Measurements from ENCODE around the gene TRIM65. TPM values are rescaled to one million over a fixed set of nuclear protein-coding genes. Genes with fewer than 3 reads are reported as not detected.
A peak's percentile ranks its signal among the peaks of the same experiment; 100 is the strongest.
"Not testable (repeated sequence)": the region's sequence is repeated elsewhere in the genome, so short reads cannot be mapped to it uniquely, and the experiment has no call there.

TRIM65 gene
- total RNA-seq, 2 donors from 2014 or later: 27.4 to 35.3 TPM

DNA sequence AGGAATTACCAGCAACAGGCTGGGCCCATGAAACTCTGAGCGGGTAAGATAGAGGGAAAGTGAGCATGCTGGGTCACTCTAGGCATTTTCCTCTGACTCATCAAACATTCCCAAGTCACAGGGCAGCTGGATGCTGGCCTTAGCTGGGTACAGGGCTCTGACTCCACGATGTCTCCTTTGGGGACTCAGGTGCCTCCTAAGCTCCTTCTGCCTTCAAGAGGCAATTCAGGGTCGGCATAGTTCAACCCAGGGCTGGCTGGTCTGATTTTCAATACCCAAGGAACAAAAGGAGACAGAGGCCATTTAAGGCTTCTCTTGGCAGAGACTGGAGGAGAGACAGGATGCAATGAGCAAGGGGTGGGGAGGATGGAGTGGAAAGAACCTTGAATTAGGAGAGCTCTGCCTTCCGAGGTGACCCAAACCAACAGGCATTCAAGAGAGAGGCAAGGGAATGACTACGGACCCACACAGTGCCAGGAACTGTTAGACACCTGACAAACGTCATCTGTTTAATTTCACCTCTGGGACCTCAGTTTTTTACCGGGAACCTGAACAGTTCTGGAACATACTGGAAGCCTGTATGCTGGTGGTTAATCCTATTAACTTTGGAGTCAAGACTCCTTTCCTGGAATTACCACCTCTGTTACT is 42.5 kb downstream of the TRIM65 start:
- peak; percentile 77 for DNase-seq
- Histone ChIP-seq H3K4me3 (ENCODE audit: low read length) (peak overlapping the region; percentile 88), H3K36me3 (ENCODE audit: control insufficient read depth, insufficient read depth, low read length) (peaks cover 18% of the 10 kb centered on the region), H3K27me3 (ENCODE audit: control insufficient read depth, insufficient read depth, low read length, poor library complexity, severe bottlenecking) (no peaks in the 10 kb centered on the region), H3K27ac (ENCODE audit: low read depth, low read length) (no peak overlapping the region), H3K4me1 (ENCODE audit: control insufficient read depth, insufficient read depth, low read length) (no peaks in the 10 kb centered on the region), H3K9me3 (ENCODE audit: control insufficient read depth, low read length) (no peaks in the 10 kb centered on the region), H3K9ac (ENCODE audit: extremely low read depth, low read length, poor library complexity, severe bottlenecking) (peak overlapping the region; percentile 64)
- no peaks in the 10 kb centered on the region for H3K27me3 Mint-ChIP-seq (ENCODE audit: insufficient read depth)
- peaks cover 11% of the 10 kb centered on the region for H3K4me1 Mint-ChIP-seq
- no peaks in the 10 kb centered on the region for H3K9me3 Mint-ChIP-seq
- WGBS, 2 experiments (ENCODE audit: insufficient coverage in 1 of 2, insufficient read length in 1 of 2): 36 to 53% methylated on average over 6 to 7 of the region's 7 CpGs
- H3K4me3 Mint-ChIP-seq: no peak overlapping the region
- no peak overlapping the region for H3K27ac Mint-ChIP-seq
- H3K36me3 Mint-ChIP-seq (ENCODE audit: low read depth): peaks cover 19% of the 10 kb centered on the region
- TF ChIP-seq, protein P1, sequence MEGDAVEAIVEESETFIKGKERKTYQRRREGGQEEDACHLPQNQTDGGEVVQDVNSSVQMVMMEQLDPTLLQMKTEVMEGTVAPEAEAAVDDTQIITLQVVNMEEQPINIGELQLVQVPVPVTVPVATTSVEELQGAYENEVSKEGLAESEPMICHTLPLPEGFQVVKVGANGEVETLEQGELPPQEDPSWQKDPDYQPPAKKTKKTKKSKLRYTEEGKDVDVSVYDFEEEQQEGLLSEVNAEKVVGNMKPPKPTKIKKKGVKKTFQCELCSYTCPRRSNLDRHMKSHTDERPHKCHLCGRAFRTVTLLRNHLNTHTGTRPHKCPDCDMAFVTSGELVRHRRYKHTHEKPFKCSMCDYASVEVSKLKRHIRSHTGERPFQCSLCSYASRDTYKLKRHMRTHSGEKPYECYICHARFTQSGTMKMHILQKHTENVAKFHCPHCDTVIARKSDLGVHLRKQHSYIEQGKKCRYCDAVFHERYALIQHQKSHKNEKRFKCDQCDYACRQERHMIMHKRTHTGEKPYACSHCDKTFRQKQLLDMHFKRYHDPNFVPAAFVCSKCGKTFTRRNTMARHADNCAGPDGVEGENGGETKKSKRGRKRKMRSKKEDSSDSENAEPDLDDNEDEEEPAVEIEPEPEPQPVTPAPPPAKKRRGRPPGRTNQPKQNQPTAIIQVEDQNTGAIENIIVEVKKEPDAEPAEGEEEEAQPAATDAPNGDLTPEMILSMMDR (conservative IDR thresholded peaks at IDR 0.05): no peak

DNA sequence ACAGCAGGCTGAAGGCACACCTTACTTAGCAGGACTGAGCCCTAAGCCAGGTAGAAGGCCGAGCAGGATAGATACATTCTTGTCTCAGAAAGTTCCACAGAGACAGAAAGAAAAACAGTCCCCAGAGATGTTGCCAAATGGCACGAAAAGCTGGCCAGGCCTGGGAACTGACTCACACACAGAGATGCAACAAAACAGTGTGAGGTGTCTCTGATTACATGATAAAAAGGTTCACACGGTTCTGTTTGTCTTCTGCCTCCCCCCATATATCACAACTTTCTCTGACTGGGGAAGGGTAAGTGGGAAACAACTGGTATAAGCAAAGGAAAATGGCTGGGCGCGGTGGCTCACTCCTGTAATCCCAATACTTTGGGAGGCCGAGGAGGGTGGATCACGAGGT is 43.3 kb downstream of the TRIM65 start:
- H3K27me3 Mint-ChIP-seq (ENCODE audit: insufficient read depth): no peaks in the 10 kb centered on the region
- H3K4me1 ChIP-seq (ENCODE audit: control insufficient read depth, insufficient read depth, low read length): no peaks in the 10 kb centered on the region
- no peaks in the 10 kb centered on the region for H3K9me3 Mint-ChIP-seq
- TF ChIP-seq, protein P1 (conservative IDR thresholded peaks at IDR 0.05): no peak
- H3K36me3 ChIP-seq (ENCODE audit: control insufficient read depth, insufficient read depth, low read length): peaks cover 21% of the 10 kb centered on the region
- DNase-seq: peak; percentile 52
- H3K9ac ChIP-seq (ENCODE audit: extremely low read depth, low read length, poor library complexity, severe bottlenecking): no peak overlapping the region
- H3K4me3 Mint-ChIP-seq: no peak overlapping the region
- WGBS, 2 experiments (ENCODE audit: insufficient coverage in 1 of 2, insufficient read length in 1 of 2): 90 to 100% methylated on average over 3 to 6 of the region's 7 CpGs
- peaks cover 11% of the 10 kb centered on the region for H3K4me1 Mint-ChIP-seq
- H3K27ac ChIP-seq (ENCODE audit: low read depth, low read length): no peak overlapping the region
- no peak overlapping the region for H3K4me3 ChIP-seq (ENCODE audit: low read length)
- H3K27ac Mint-ChIP-seq: peak overlapping the region; percentile 58
- H3K9me3 ChIP-seq (ENCODE audit: control insufficient read depth, low read length): no peaks in the 10 kb centered on the region
- H3K36me3 Mint-ChIP-seq (ENCODE audit: low read depth): peaks cover 21% of the 10 kb centered on the region
- no peaks in the 10 kb centered on the region for H3K27me3 ChIP-seq (ENCODE audit: control insufficient read depth, insufficient read depth, low read length, poor library complexity, severe bottlenecking)

DNA sequence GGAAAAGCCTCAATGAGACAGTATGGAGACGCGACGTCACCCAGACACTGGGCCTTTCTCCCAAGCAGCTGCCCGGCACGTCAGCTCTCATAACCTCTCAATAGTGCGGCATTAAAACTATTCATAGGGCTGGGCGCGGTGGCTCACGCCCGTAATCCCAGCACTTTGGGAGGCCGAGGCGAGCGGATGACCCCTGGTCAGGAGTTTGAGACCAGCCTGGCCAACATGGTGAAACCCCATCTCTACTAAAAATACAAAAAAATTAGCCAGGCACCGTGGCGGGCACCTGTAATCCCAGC is 45.1 kb downstream of the TRIM65 start:
- H3K9me3 Mint-ChIP-seq; H3K27ac Mint-ChIP-seq; H3K27me3 ChIP-seq (ENCODE audit: control insufficient read depth, insufficient read depth, low read length, poor library complexity, severe bottlenecking); H3K4me3 ChIP-seq (ENCODE audit: low read length); H3K27ac ChIP-seq (ENCODE audit: low read depth, low read length); H3K4me1 ChIP-seq (ENCODE audit: control insufficient read depth, insufficient read depth, low read length); DNase-seq; H3K9me3 ChIP-seq (ENCODE audit: control insufficient read depth, low read length); H3K27me3 Mint-ChIP-seq (ENCODE audit: insufficient read depth); H3K4me3 Mint-ChIP-seq; H3K9ac ChIP-seq (ENCODE audit: extremely low read depth, low read length, poor library complexity, severe bottlenecking): not testable (repeated sequence)
- H3K36me3 ChIP-seq (ENCODE audit: control insufficient read depth, insufficient read depth, low read length): peaks cover 37% of the 10 kb centered on the region
- Mint-ChIP-seq H3K36me3 (ENCODE audit: low read depth) (peaks cover 38% of the 10 kb centered on the region), H3K4me1 (peaks cover 12% of the 10 kb centered on the region)
- 93 to 94% methylated on average over 11 to 15 of the region's 15 CpGs for WGBS, 2 experiments (ENCODE audit: insufficient coverage in 1 of 2, insufficient read length in 1 of 2)
